HL-60 (cell line): ENCODE measurements around the gene NUTM1.

Experiments
- DNase-seq, 2 experiments: peaks; one replicate each; pipeline ENCODE4 v3.0.0-alpha.2; 2010 to 2020; ENCODE audit warnings: low read depth in 1 of 2, low spot score in 1 of 2
- H3K27ac ChIP-seq: fragments of 250-450 bp; sonication (Bioruptor Pico); replicated peaks from 2 replicates; pipeline ENCODE4 v1.5.1; 2020; ENCODE audit warnings: mild to moderate bottlenecking, moderate library complexity
- H3K27me3 ChIP-seq: fragments of 250-450 bp; sonication (Bioruptor Pico); 2 replicates; pipeline ENCODE4 v1.5.1; 2021; ENCODE audit warnings: mild to moderate bottlenecking, moderate library complexity; ENCODE audit not compliant: insufficient read depth, poor library complexity, severe bottlenecking
- H3K4me3 ChIP-seq: replicated peaks from 2 replicates; pipeline ENCODE4 v1.5.1; 2011; ENCODE audit warnings: mild to moderate bottlenecking, control low read depth, low read length; ENCODE audit not compliant: insufficient read depth
- CTCF ChIP-seq: IDR thresholded peaks from one replicate; pipeline ENCODE4 v1.5.1; 2011; ENCODE audit warnings: low read length, control low read depth, inconsistent platforms; ENCODE audit not compliant: insufficient read depth
- GABPA ChIP-seq: IDR thresholded peaks from 2 replicates; pipeline ENCODE4 v1.6.1; 2012; ENCODE audit warnings: low read depth
- POLR2AphosphoS5 ChIP-seq: IDR thresholded peaks from 2 replicates; pipeline ENCODE4 v1.6.1; 2012; ENCODE audit warnings: low read depth
- REST ChIP-seq: IDR thresholded peaks from 2 replicates; pipeline ENCODE4 v1.6.1; 2012; ENCODE audit warnings: low read depth; ENCODE audit not compliant: insufficient replicate concordance
- SPI1 ChIP-seq: IDR thresholded peaks from 2 replicates; pipeline ENCODE4 v1.6.1; 2012; ENCODE audit warnings: low read depth, mild to moderate bottlenecking, borderline replicate concordance

The NUTM1 gene

GRCh38 chr15:34359416-34359815 lies 16.3 kb downstream of the NUTM1 start:
- H3K4me3 ChIP-seq, result no peak overlapping the region
- TF ChIP-seq SPI1 (no peak), CTCF (no peak), POLR2AphosphoS5 (no peak), REST (no peak), GABPA (no peak)
- no peak overlapping the region for H3K27ac ChIP-seq
- no peak for DNase-seq
- H3K27me3 ChIP-seq, result no peaks in the 10 kb centered on the region

GRCh38 chr15:34360298-34360697 lies 17.2 kb downstream of the NUTM1 start:
- Histone ChIP-seq H3K27me3 (no peaks in the 10 kb centered on the region), H3K4me3 (no peak overlapping the region), H3K27ac (no peak overlapping the region)
- no peak for TF ChIP-seq POLR2AphosphoS5
- TF ChIP-seq GABPA, result no peak
- no peak for TF ChIP-seq CTCF
- no peak for TF ChIP-seq SPI1
- TF ChIP-seq REST, result no peak
- no peak for DNase-seq

GRCh38 chr15:34361278-34361677 lies 18.2 kb downstream of the NUTM1 start:
- Histone ChIP-seq H3K27ac (no peak overlapping the region), H3K27me3 (no peaks in the 10 kb centered on the region)

More at GRCh38 chr15:34361278-34361677, 18.2 kb downstream of the NUTM1 start:
- DNase-seq, result no peak
- TF ChIP-seq CTCF (no peak), REST (no peak), SPI1 (no peak), GABPA (no peak), POLR2AphosphoS5 (no peak)
- H3K4me3 ChIP-seq, result no peak overlapping the region
